Keratinocyte (primary cell): ENCODE data around the gene EEF1G. TPM values are rescaled to one million over a fixed set of nuclear protein-coding genes. Genes with fewer than 3 reads are reported as not detected.

Experiments used
- DNase-seq: peaks from one replicate; pipeline ENCODE4 v3.0.0-alpha.2; 2011; ENCODE audit warnings: low read depth, missing footprints, low spot score
- FAIRE-seq: peaks from 2 replicates; lab custom pipeline; 2011; peaks lifted over from hg19 to GRCh38; lab: Jason Lieb, UNC
- H2AFZ ChIP-seq: 2 replicates; pipeline ENCODE4 v1.6.0; 2012; ENCODE audit warnings: low read length, control low read depth, inconsistent platforms; ENCODE audit not compliant: control insufficient read depth
- H3K27ac ChIP-seq: 2 replicates; pipeline ENCODE4 v1.5.1; 2011; ENCODE audit warnings: low read length; ENCODE audit not compliant: control insufficient read depth, insufficient read depth
- H3K27me3 ChIP-seq: 3 replicates; pipeline ENCODE4 v1.6.0; 2011; ENCODE audit warnings: low read length; ENCODE audit not compliant: control insufficient read depth, insufficient read depth; ENCODE audit errors: extremely low read depth
- H3K36me3 ChIP-seq, 2 experiments: 2 replicates in 1 of 2; 3 replicates in 1 of 2; pipeline ENCODE4 v1.5.1; 2011; ENCODE audit warnings: low read length in 2 of 2, mild to moderate bottlenecking in 1 of 2; ENCODE audit not compliant: control insufficient read depth in 2 of 2, insufficient read depth in 2 of 2; ENCODE audit errors: extremely low read depth in 1 of 2
- H3K4me1 ChIP-seq: 3 replicates; pipeline ENCODE4 v1.5.1; 2011; ENCODE audit warnings: low read length; ENCODE audit not compliant: control insufficient read depth, insufficient read depth; ENCODE audit errors: extremely low read depth
- H3K4me2 ChIP-seq: 3 replicates; pipeline ENCODE4 v1.6.0; 2011; ENCODE audit warnings: low read depth, low read length; ENCODE audit not compliant: control insufficient read depth, insufficient read depth; ENCODE audit errors: extremely low read depth
- H3K4me3 ChIP-seq, 3 experiments: fragments of 200-600 bp in 1 of 3; sonication (generic) in 1 of 3; 2 replicates in 2 of 3; 3 replicates in 1 of 3; pipeline ENCODE4 v1.5.1; 2011 to 2016; ENCODE audit warnings: low read length in 3 of 3, mild to moderate bottlenecking in 3 of 3, control low read depth in 2 of 3, inconsistent platforms in 1 of 3, low read depth in 1 of 3, mixed read lengths in 1 of 3, mixed run types in 1 of 3, moderate library complexity in 1 of 3; ENCODE audit not compliant: control insufficient read depth in 2 of 3, insufficient read depth in 2 of 3; ENCODE audit errors: extremely low read depth in 1 of 3
- H3K79me2 ChIP-seq: 2 replicates; pipeline ENCODE4 v1.6.0; 2012; ENCODE audit warnings: low read length; ENCODE audit not compliant: control insufficient read depth, insufficient read depth
- H3K9ac ChIP-seq: 3 replicates; pipeline ENCODE4 v1.6.0; 2011; ENCODE audit warnings: low read length; ENCODE audit not compliant: control insufficient read depth, insufficient read depth; ENCODE audit errors: extremely low read depth
- H3K9me1 ChIP-seq: 3 replicates; pipeline ENCODE4 v1.6.0; 2011; ENCODE audit warnings: low read length; ENCODE audit not compliant: control insufficient read depth, insufficient read depth; ENCODE audit errors: extremely low read depth
- H3K9me3 ChIP-seq: 2 replicates; pipeline ENCODE4 v1.5.1; 2012; ENCODE audit warnings: low read depth, low read length; ENCODE audit not compliant: control insufficient read depth
- H4K20me1 ChIP-seq: 3 replicates; pipeline ENCODE4 v1.6.0; 2011; ENCODE audit warnings: low read length; ENCODE audit not compliant: control insufficient read depth, insufficient read depth; ENCODE audit errors: extremely low read depth
- EZH2 ChIP-seq: IDR thresholded peaks from one replicate; pipeline ENCODE4 v1.6.1; 2012; ENCODE audit warnings: inconsistent platforms, mild to moderate bottlenecking, low read length, moderate library complexity
- dilution Hi-C: fragments of 300-500 bp; cut with MboI; formaldehyde crosslinking; loops from one replicate; pipeline ENCODE4 v1.7.0; 2020; ENCODE audit warnings: low sequenced_read_pairs; ENCODE audit not compliant: extremely low pct_ligation_motif_present
- polyA plus RNA-seq, 5 experiments: library from polyadenylated mRNA; depleted of rRNA in 3 of 5; stranded (reverse) in 3 of 5; stranded (forward) in 1 of 5; unstranded in 1 of 5; fragments of >200 nt; gene quantifications; 1 replicate in 1 of 5; 2 replicates in 3 of 5; 3 replicates in 1 of 5; pipeline versions ENCODE4 v1.2.1 to v1.2.3, GENCODE V29; 2011 to 2012; ENCODE audit warnings: missing spikeins in 2 of 5, low read depth in 1 of 5, low replicate concordance in 1 of 5
- TF ChIP-seq, protein P1 (sequence below), 3 experiments: IDR thresholded peaks in 1 of 3; conservative IDR thresholded peaks in 1 of 3; optimal IDR thresholded peaks in 1 of 3; 2 replicates in 2 of 3; 3 replicates in 1 of 3; pipeline versions ENCODE3 to v1.5.1; 2011; ENCODE audit warnings: low read length in 3 of 3, mild to moderate bottlenecking in 3 of 3, moderate library complexity in 2 of 3, control low read depth in 1 of 3, inconsistent platforms in 1 of 3; ENCODE audit not compliant: insufficient read depth in 2 of 3; ENCODE audit errors: extremely low read depth in 1 of 3

Gene EEF1G
- polyA plus RNA-seq, 1 donor (not counting 4 experiments of a cell fraction or from before 2014, with no cell fraction given): 1,735 TPM

DNA sequence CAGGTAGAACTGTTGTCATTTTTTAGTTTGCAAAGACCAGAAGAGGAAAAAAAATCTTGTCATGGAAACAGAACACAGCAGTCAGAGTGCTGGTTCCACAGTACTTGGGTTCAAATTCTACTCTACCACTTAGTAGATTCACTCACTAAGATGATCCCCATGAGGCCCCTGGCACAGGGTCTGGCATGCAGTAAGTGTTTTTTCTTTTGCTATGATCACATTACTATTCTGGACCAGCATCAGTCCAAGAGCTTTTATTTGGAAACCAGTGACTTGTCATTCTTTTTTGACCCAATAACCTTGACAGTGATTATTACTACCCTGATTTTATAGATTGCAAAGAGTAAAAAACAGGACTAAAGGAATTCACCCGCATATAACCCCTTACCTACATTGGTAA lies 4.1 kb downstream of the EEF1G start:
- no peak for TF ChIP-seq EZH2
- TF ChIP-seq, protein P1, sequence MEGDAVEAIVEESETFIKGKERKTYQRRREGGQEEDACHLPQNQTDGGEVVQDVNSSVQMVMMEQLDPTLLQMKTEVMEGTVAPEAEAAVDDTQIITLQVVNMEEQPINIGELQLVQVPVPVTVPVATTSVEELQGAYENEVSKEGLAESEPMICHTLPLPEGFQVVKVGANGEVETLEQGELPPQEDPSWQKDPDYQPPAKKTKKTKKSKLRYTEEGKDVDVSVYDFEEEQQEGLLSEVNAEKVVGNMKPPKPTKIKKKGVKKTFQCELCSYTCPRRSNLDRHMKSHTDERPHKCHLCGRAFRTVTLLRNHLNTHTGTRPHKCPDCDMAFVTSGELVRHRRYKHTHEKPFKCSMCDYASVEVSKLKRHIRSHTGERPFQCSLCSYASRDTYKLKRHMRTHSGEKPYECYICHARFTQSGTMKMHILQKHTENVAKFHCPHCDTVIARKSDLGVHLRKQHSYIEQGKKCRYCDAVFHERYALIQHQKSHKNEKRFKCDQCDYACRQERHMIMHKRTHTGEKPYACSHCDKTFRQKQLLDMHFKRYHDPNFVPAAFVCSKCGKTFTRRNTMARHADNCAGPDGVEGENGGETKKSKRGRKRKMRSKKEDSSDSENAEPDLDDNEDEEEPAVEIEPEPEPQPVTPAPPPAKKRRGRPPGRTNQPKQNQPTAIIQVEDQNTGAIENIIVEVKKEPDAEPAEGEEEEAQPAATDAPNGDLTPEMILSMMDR (optimal IDR thresholded peaks at IDR 0.05 in 1 of 3, IDR thresholded peaks at IDR 0.05 in 1 of 3, conservative IDR thresholded peaks at IDR 0.05 in 1 of 3; ENCODE audit: extremely low read depth in 1 of 3, insufficient read depth in 2 of 3, low read length in 3 of 3): no peak
- Histone ChIP-seq H3K9ac (no peak overlapping the region), H3K9me1 (peaks cover 2% of the 10 kb centered on the region), H3K27ac (no peak overlapping the region), H3K9me3 (no peaks in the 10 kb centered on the region), H4K20me1 (peaks cover 24% of the 10 kb centered on the region), H3K4me2 (no peak overlapping the region), H3K36me3 (peaks cover 39 to 40% of the 10 kb centered on the region in 2 experiments), H3K27me3 (no peaks in the 10 kb centered on the region), H3K4me1 (peaks cover 17% of the 10 kb centered on the region), H3K79me2 (peaks cover 87% of the 10 kb centered on the region), H3K4me3 (no peak overlapping the region), H2AFZ (no peak overlapping the region)
- DNase-seq (no peak), FAIRE-seq (no peak)
- dilution Hi-C loops: no loop called here

DNA sequence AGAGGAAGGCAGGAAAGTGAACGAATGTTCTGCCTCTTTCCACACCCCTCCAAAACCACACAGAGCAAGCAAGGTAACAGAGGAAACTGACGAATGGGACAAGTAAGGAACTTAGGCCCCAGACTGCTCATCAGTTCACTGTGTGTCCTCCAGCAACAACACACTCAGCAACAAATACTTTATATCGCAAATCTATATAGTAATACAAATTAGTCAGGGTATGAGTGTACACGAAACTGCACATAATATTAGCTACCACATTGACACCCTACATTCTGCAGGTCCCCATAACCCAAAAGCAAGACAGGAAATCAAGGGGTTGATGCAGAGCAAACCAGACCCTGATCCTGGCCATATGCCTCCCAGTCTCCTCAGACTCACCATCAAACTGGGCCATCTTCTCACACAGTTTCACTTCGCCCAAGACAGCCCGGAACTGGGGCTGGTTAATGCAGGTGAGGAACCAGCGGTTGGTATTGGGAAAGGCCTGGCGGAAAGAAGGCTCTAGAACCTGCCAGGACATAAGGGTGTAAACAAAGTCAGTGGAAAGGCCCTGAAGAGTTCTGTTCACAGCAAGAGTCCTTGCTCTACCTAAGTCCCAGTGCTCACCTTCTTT lies 6.6 kb downstream of the EEF1G start:
- Histone ChIP-seq H3K27me3 (no peaks in the 10 kb centered on the region), H3K4me3 (no peak overlapping the region), H3K9ac (no peak overlapping the region), H3K79me2 (peaks cover 82% of the 10 kb centered on the region), H4K20me1 (peaks cover 30% of the 10 kb centered on the region), H3K36me3 (peaks cover 39 to 40% of the 10 kb centered on the region in 2 experiments), H3K9me3 (no peaks in the 10 kb centered on the region), H3K4me1 (peaks cover 15% of the 10 kb centered on the region), H3K4me2 (no peak overlapping the region), H2AFZ (no peak overlapping the region), H3K9me1 (peaks cover 2% of the 10 kb centered on the region), H3K27ac (no peak overlapping the region)
- DNase-seq (no peak), FAIRE-seq (no peak)
- dilution Hi-C loops: no loop called here
- no peak for TF ChIP-seq EZH2
- TF ChIP-seq, protein P1 (optimal IDR thresholded peaks at IDR 0.05 in 1 of 3, IDR thresholded peaks at IDR 0.05 in 1 of 3, conservative IDR thresholded peaks at IDR 0.05 in 1 of 3; ENCODE audit: extremely low read depth in 1 of 3, insufficient read depth in 2 of 3, low read length in 3 of 3): no peak
